GM18861 (cell line): ENCODE measurements around the gene MCF2L.
"Not testable (repeated sequence)": the region's sequence is repeated elsewhere in the genome, so short reads cannot be mapped to it uniquely, and the experiment has no call there.

Experiments used
- ATAC-seq: cut with Tn5 transposase; IDR thresholded peaks from one replicate; pipeline ENCODE4 v1.9.1; 2021; ENCODE audit not compliant: unreplicated experiment

MCF2L gene

DNA sequence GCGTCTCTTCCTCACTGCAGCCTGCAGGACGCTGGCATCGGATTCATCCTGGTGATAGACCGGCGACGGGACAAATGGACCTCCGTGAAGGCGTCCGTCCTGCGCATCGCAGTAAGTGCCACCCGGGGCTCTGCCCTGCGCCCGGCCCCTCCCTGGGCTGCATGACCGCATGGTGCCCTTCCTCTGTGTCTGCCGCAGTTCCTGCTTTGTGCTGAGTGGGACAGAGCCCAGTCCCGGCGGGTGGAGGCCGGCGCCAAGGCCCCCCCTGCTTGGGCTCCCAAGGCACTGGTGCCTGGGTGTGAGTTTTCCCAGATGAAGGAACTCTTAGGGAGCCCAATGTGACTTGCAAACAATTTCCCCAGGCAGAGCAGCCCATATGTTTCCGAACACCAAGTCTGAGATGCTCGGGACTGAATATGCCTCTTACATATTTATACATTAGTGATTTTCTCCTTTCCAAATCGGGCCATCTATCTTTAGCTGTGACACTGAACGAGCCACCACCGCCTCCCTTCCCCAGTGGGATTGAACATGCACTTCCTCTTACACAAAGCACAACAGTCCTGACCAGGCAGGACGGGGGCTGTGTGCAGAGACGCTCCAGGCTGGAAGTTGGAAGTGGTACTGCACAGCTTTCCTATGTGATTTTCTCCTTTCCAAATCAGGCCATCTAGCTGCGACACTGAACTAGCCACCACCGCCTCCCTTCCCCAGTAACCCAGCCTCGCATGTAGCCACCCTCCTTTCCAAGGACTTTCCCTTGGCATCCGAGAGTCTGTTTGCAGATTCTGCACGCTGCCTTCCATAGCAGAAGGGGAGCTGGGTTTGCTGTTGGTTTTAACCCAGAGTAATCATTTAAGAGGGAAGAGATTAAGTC is 76.5 kb downstream of the MCF2L start:
- no peak for ATAC-seq

- ATAC-seq: no peak
These were observed 77.3 kb downstream of the MCF2L start for GRCh38 chr13:113046128-113046882.

GRCh38 chr13:113046883-113047244 is 77.8 kb downstream of the MCF2L start:
- no peak for ATAC-seq

DNA sequence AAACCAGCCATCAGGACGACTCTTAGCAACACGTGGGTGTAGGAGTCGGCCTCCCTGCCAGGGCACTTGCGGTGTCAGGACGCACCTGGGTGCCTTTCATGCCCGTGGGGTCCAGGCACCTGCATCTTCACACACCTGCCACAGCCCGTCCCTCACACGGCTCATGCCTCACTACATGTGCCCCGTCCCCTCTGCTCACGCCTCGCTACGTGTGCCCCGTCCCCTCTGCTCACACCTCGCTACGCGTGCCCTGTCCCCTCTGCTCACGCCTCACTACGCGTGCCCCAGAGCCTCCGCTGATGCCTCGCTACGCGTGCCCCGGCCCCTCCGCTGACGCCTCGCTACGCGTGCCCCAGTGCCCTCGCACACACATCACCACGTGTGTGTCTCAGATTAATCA is 78.6 kb downstream of the MCF2L start:
- no peak for ATAC-seq

- ATAC-seq: no peak
These were observed 79.8 kb downstream of the MCF2L start for GRCh38 chr13:113048766-113049165.

DNA sequence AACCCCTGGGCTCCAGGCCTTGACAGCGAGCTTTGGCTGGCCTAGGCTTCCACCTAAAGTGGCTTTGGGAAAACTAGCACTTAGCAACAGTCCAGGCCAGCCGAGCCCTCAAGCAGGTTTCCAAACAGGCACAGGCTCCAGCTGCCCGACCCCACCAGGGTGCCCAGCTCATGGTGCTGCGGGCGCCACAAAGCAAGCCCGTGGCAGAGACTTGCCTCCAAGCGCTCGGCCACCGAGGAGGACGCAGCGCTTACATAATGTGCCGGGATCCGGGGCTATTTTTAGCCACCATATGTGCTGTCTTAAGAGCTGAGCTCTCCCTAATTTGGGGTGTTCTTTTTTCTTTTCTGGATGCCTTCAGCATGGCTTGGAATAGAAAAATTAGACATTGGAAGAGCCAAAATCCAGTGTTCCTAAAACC is 80.5 kb downstream of the MCF2L start:
- ATAC-seq: no peak

DNA sequence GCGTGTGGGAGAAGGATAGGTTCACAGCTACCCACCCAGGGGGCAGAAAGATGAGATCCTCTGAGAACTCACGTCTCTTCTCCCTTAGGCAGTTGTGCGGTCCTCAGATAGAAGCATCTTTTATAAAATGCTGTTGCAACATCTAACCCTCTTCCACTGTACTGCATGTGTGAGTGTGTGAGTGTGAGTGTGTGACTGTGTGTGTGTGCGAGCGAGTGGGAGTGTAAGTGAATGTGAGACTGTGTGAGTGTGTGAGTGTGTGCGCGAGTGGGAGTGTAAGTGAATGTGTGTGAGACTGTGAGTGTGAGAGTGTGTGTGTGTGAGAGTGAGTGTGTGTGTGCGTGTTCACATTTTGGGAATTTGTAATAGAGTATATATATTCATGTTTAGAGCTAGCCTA is 81.0 kb downstream of the MCF2L start:
- ATAC-seq: no peak

- no peak for ATAC-seq
These were observed 81.9 kb downstream of the MCF2L start for GRCh38 chr13:113050734-113051431.

DNA sequence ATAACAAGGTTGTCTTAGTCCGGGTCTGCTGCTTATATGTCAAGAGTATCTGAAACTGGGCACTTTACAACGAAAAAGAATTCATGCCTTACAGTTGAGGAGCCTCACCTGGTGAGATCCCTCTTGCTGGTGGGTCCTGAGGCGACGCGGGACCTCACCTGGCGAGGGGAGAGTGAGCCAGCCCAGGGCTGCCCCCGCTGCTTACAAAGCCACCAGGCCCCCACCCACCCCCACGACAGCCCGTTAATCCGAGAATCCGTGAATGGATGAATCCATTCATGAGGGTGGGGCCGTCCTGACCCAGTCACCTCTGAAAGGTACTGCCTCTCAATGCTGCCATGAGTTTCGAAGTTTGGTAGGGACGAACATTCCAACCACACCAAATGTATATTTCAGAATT is 82.6 kb downstream of the MCF2L start:
- no peak for ATAC-seq

DNA sequence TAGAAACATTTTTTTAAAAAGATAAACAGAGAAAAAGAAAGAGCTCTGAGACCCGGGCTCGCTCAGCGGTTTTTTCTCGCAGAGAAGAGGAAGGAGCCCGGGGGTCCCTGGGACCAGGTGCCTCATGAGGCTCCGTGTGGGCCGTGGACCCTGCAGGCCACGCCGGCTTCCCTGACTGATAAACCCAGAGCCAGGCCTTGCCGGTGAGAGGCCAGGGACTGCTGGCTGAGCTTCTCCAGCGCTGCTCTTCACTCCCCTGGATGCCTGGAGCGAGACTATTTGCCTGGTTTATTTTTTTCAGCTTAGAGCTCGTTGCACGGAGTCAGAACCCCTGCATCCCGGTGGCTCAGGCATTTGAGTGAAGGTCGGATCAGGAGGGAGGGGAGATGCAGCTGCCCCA is 83.2 kb downstream of the MCF2L start:
- no peak for ATAC-seq

GRCh38 chr13:113052971-113053370 is 84.0 kb downstream of the MCF2L start:
- ATAC-seq: no peak

GRCh38 chr13:113053376-113053775 is 84.4 kb downstream of the MCF2L start:
- ATAC-seq: no peak

DNA sequence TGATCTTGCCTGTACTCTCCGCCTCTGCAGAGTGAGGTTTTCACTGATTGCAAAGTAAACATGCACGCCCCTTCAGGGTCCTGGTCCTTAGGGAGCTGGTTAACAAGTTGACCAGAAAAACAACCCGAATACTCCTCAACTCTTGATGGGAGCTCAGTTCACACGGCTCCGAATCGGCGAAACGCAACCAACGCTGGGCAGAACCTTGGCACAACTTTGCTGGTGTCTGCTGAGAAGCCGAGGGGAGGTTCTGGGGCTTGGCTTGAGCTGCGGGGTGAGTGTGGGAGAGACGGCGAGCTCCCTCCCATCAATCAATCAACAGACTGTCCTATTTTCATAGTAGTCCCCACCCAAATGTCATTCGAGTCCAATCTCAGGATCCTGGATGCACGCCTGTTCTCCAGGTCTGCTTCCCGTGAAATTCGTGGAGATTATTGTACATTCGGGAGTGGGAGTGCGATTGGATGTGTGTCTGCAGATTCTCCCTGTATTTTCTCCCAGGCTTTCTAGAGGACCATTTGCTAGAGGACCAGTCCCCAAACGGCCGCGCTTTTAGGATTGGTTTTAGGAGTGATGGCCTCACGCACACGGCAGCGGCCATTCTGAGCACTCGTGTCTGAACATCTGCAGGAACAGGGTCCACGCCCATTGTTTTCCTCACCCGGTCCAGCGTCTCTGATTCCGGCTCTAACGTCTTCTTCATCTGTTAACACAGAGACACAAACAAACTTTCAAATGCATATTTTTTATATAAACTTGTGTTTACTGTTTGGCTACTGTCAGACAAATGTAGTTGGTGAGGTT is 85.0 kb downstream of the MCF2L start:
- ATAC-seq: no peak

DNA sequence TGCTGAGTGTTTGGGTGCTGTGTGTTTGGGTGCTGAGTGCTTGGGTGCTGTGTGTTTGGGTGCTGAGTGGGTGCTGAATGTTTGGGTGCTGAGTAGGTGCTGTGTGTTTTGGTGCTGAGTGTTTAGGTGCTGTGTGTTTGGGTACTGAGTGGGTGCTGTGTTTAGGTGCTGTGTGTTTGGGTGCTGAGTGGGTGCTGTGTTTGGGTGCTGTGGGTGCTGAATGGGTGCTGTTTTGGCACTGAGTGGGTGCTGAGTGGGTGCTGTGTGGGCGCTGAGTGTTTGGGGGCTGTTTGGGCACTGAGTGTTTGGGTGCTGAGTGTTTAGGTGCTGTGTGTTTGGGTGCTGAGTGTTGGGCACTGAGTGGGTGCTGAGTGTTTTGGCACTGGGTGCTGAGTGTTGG is 88.1 kb downstream of the MCF2L start:
- no peak for ATAC-seq

DNA sequence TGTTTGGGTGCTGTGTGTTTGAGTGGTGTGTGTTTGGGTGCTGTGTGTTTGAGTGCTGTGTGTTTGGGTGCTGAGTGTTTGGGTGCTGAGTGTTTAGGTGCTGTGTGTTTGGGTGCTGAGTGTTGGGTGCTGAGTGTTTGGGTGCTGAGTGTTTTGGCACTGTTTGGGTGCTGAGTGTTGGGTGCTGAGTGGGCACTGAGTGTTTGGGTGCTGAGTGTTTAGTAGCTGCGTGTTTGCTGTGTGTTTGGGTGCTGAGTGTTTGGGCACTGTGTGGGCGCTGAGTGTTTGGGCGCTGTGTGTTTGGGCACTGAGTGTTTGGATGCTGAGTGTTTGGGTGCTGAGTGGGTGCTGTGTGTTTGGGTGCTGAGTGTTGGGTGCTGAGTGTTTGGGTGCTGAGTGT is 88.5 kb downstream of the MCF2L start:
- ATAC-seq: not testable (repeated sequence)

- no peak for ATAC-seq
These were observed 89.3 kb downstream of the MCF2L start for GRCh38 chr13:113058129-113058987.

- no peak for ATAC-seq
These were observed 90.2 kb downstream of the MCF2L start for GRCh38 chr13:113058988-113059850.

- no peak for ATAC-seq
These were observed 90.9 kb downstream of the MCF2L start for GRCh38 chr13:113059891-113060290.
